Esophagus muscularis mucosa (tissue), 3 donors: ENCODE measurements around the gene PYGB.

Source experiments
- CTCF ChIP-seq, 3 experiments: fragments of 200-600 bp in 2 of 3; fragments of 450-650 bp in 1 of 3; sonication (generic) in 2 of 3; IDR thresholded peaks; one replicate each; pipeline ENCODE4 v1.5.1; 2017 to 2019; ENCODE audit warnings: antibody characterized with exemption in 3 of 3, mild to moderate bottlenecking in 2 of 3, moderate library complexity in 1 of 3
- EP300 ChIP-seq: sonication (generic); formaldehyde crosslinking; IDR thresholded peaks from one replicate; pipeline ENCODE4 v1.6.1; 2017; ENCODE audit warnings: antibody characterized with exemption

- TF ChIP-seq CTCF (IDR thresholded peaks at IDR 0.05) (peak; percentile 34 to 54 (median 51)), EP300 (no peak)
Observed at GRCh38 chr20:25310268-25310920, 62.5 kb downstream of the PYGB start.
